ENCODE measurements around the gene CDC16.

GRCh38 chr13:114314074-114314912 lies 79.6 kb downstream of the CDC16 start, which contains the start of gene CHAMP1:
- peak; percentile 95 for TF ChIP-seq POLR2AphosphoS5 (IDR thresholded peaks at IDR 0.05; ENCODE audit: low read depth, low read length)
- peak; percentile 91 for TF ChIP-seq POLR2A (IDR thresholded peaks at IDR 0.05; ENCODE audit: borderline replicate concordance, extremely low read depth, insufficient read depth, insufficient read length)
- TF ChIP-seq CTCF (IDR thresholded peaks at IDR 0.05 in 2 of 3, conservative IDR thresholded peaks at IDR 0.05 in 1 of 3; ENCODE audit: borderline replicate concordance in 1 of 3, insufficient read depth in 1 of 3, low read depth in 2 of 3, low read length in 2 of 3) = no peak
- TF ChIP-seq MAX (IDR thresholded peaks at IDR 0.05) = peak; percentile 97
- no peak for TF ChIP-seq EZH2phosphoT487 (IDR thresholded peaks at IDR 0.05; ENCODE audit: borderline replicate concordance)
- TF ChIP-seq ATF3 (IDR thresholded peaks at IDR 0.05) = no peak
- no peak for TF ChIP-seq EZH2 (IDR thresholded peaks at IDR 0.05)
- peak; percentile 97 for TF ChIP-seq ZFX (IDR thresholded peaks at IDR 0.05)
- 0 out of 2 replicates have a peak, but pooled peaks have one; percentile 6 for TF ChIP-seq JUND (IDR thresholded peaks at IDR 0.05)
- no peak for TF ChIP-seq ZNF274 (IDR thresholded peaks at IDR 0.05; ENCODE audit: low read depth, low read length)
- TF ChIP-seq SIN3A (IDR thresholded peaks at IDR 0.05; ENCODE audit: low read depth) = peak; percentile 97
- peak; percentile 96 for TF ChIP-seq EGR1 (IDR thresholded peaks at IDR 0.05; ENCODE audit: low read depth)
- TF ChIP-seq ELF1 (IDR thresholded peaks at IDR 0.05; ENCODE audit: borderline replicate concordance, low read depth) = 0 out of 2 replicates have a peak, but pooled peaks have one; percentile 22
